Large intestine (tissue), 3 donors: ENCODE measurements around the gene NTM. TPM values are rescaled to one million over a fixed set of nuclear protein-coding genes. Genes with fewer than 3 reads are reported as not detected.

Source experiments
- DNase-seq, 2 donors: peaks; one replicate each; pipeline versions ENCODE4 v3.0.0 to v3.0.0-alpha.2; 2013
- H3K27ac ChIP-seq: one replicate; pipeline ENCODE4 v1.5.1; 2013; ENCODE audit warnings: low read length
- H3K27me3 ChIP-seq: 2 replicates; pipeline ENCODE4 v1.6.1; 2013; ENCODE audit warnings: low read length; ENCODE audit not compliant: control insufficient read depth, insufficient read depth
- H3K36me3 ChIP-seq: 2 replicates; pipeline ENCODE4 v1.6.1; 2013; ENCODE audit warnings: low read length; ENCODE audit not compliant: control insufficient read depth, insufficient read depth
- H3K4me1 ChIP-seq: one replicate; pipeline ENCODE4 v1.6.1; 2013; ENCODE audit warnings: low read length; ENCODE audit not compliant: control insufficient read depth, insufficient read depth
- H3K4me3 ChIP-seq: one replicate; pipeline ENCODE4 v1.5.1; 2013; ENCODE audit warnings: low read length
- H3K9me3 ChIP-seq: one replicate; pipeline ENCODE4 v1.6.1; 2013; ENCODE audit warnings: mild to moderate bottlenecking, low read depth, low read length, moderate library complexity; ENCODE audit not compliant: control insufficient read depth
- WGBS: methylation state at CpG from one replicate; pipeline ENCODE4 v1.1.5; 2013; ENCODE audit warnings: low lambda C conversion rate; ENCODE audit not compliant: insufficient coverage; 5-methylcytosine and 5-hydroxymethylcytosine counted together
- polyA plus RNA-seq: library from polyadenylated mRNA; unstranded; fragments of 120-200 nt; gene quantifications from one replicate; pipeline ENCODE4 v1.2.1, GENCODE V29; 2013

The NTM gene
- polyA plus RNA-seq, 1 donor, result 17.2 TPM

DNA sequence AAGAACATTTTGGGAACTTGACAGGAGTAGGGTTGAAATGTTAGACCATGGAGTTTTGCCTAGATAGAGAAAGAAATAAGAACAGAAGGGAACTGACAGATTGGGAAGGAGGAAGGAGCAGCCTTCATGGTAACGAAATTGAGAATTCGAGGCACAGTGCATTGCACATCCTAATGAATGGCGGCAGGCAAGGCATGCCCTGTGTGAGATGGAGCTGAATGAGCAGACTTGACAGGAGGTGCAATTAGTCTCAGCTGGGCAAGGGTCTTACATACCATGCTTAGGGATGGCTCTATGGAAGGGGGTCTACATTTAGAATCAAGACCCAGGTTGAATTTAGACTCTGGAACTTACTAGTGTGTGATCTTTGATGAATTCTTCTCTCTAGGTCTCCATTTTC is 25.0 kb upstream of the NTM start:
- Histone ChIP-seq H3K36me3 (no peaks in the 10 kb centered on the region), H3K27ac (no peak overlapping the region), H3K9me3 (no peaks in the 10 kb centered on the region), H3K27me3 (no peaks in the 10 kb centered on the region), H3K4me3 (no peak overlapping the region), H3K4me1 (no peaks in the 10 kb centered on the region)
- no peak for DNase-seq
- 60% methylated on average over 1 of the region's 3 CpGs for WGBS

DNA sequence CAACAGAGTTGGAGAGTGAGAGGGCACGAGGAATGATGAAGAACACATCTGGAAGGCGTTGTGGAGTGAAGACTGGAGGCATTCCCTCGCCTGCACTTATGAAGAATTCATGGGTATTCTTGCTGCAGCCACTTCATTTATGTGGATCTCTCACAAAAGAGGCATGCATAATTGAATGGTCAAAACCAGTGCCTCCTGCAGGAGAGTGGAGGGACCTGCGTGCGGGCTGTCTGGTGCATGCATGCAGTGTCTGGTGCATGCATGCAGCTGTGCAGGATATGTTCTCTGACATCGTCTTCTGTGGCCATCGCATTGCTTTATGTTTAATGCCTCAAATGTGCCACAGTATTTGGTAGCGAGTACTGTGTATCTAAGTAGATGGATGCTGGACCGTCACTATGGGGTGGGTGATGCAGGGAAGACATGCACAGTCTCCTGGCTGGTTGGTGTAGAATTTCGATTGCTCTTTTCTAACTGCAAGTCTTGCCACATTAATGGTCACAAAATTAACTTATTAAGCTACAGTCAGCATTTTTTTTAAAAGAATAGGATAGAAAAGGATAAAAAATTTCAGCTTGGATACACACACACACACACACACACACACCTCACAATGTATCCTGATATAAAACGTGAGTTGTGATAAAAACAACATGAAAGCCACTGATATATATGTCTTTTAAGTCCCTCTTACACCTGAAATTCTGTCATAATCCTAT is 20.9 kb upstream of the NTM start:
- Histone ChIP-seq H3K4me1 (no peaks in the 10 kb centered on the region), H3K27me3 (no peaks in the 10 kb centered on the region), H3K27ac (no peak overlapping the region), H3K4me3 (no peak overlapping the region), H3K36me3 (no peaks in the 10 kb centered on the region), H3K9me3 (no peaks in the 10 kb centered on the region)
- no peak for DNase-seq
- no CpG with 5 or more reads among the region's 11 CpGs for WGBS

DNA sequence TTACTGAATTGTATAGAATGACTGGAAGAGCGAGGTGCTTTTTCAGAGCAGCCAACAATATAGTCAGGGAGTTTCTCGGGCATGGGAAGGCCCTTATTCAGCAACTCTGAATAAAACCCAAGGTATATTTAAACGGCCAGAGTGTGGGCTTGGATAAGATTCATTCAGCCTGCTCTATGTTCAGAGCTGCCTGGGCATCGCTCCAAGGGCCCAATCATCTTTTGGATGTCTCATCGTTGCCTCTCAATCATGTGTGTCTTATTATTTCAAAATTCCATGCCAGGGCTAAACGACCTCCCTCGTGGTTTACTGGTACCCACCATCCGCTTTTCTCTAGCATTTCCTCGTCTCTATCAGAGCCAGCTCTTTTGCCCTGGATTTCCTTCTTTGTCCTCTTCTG is 19.5 kb upstream of the NTM start:
- Histone ChIP-seq H3K36me3 (no peaks in the 10 kb centered on the region), H3K9me3 (no peaks in the 10 kb centered on the region), H3K27me3 (no peaks in the 10 kb centered on the region), H3K4me3 (no peak overlapping the region), H3K27ac (no peak overlapping the region), H3K4me1 (no peaks in the 10 kb centered on the region)
- 100% methylated on average over 4 of the region's 9 CpGs for WGBS
- DNase-seq, result no peak

DNA sequence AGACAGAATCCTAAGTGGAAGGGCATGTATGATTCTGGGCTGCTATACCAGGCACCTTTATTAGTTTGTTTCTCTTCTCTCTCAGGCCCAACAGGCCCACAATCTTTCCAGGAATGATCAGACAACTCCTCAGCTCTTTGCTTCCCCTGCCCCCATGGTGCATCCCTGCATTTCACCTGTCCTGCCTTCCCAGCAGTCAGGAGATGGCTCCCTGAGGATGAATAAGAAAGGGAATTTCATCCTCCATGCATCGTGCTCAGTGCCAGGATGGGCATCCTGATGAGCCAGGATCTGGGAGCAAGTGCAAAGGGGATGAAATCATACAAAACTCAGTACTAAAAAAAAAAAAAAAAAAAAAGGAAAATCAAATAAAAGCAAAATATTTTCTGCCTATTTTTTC is 18.6 kb upstream of the NTM start:
- Histone ChIP-seq H3K4me1 (no peaks in the 10 kb centered on the region), H3K27me3 (no peaks in the 10 kb centered on the region), H3K4me3 (no peak overlapping the region), H3K36me3 (no peaks in the 10 kb centered on the region), H3K9me3 (no peaks in the 10 kb centered on the region), H3K27ac (no peak overlapping the region)
- DNase-seq, result no peak
- no CpG with 5 or more reads among the region's 1 CpG for WGBS

DNA sequence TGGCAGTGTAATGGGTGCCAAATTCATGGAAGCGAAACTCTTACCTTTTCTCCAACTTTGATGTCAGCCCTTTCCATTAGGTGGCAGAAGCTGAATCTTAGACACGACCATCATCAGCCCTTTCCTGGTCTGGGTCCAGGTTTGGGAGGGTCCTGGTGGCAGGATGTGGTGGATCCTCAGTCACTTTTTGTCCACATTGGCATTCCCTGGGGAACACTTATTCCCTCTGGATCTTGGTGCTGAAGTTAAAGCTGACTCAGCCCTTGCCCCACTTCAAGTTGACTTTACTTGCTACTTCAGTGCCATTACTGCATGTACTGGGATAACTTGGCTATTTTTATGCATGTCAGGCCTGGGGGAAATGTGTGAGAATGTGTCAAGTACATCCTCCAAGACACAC is 16.6 kb upstream of the NTM start:
- no peaks in the 10 kb centered on the region for H3K9me3 ChIP-seq
- no CpG with 5 or more reads among the region's 2 CpGs for WGBS
- no peaks in the 10 kb centered on the region for H3K4me1 ChIP-seq
- no peaks in the 10 kb centered on the region for H3K27me3 ChIP-seq
- H3K36me3 ChIP-seq, result no peaks in the 10 kb centered on the region
- no peak overlapping the region for H3K27ac ChIP-seq
- no peak overlapping the region for H3K4me3 ChIP-seq
- DNase-seq, result no peak

DNA sequence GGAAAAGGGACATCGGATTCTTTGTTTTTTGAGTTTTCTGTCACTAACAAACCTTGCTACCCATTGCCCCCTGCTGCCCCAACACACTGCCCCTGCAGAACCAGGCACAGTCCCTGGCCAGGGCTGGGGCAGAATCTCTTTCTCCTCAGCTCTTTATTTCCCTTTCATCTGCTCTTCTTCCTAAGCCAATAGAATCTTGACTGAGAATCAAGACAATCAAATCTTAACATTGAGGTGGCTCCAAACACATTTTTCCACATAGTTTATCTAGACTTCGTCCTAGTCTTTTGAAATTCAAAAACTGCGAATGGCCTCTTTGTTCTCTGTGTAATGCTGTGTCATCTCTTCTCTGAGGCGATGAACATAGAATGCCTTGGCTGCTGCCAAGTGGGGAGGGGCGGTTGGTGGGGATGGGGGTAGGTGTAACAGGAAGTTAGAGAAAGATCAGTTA is 16.1 kb upstream of the NTM start:
- H3K9me3 ChIP-seq, result no peaks in the 10 kb centered on the region
- H3K27me3 ChIP-seq, result no peaks in the 10 kb centered on the region
- H3K36me3 ChIP-seq, result no peaks in the 10 kb centered on the region
- no peak overlapping the region for H3K27ac ChIP-seq
- H3K4me3 ChIP-seq, result no peak overlapping the region
- no peaks in the 10 kb centered on the region for H3K4me1 ChIP-seq
- WGBS, result no CpG with 5 or more reads among the region's 5 CpGs
- no peak for DNase-seq

DNA sequence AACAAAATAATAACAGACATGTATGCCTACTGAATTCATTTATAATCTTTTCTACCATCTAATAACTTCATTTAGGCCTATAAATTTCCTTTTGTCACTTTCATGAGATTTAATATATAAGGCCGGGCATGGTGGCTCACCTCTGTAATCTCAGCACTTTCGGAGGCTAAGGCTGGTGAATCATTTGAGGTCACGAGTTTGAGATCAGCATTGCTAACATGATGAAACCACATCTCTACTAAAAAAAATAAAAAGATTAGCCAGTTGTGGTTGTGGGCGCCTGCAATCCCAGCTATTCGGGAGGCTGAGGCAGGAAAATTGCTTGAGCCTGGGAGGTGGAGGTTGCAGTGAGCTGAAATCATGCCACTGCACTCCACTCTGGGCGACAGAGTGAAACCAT is 14.2 kb upstream of the NTM start:
- no peak for DNase-seq
- Histone ChIP-seq H3K36me3 (no peaks in the 10 kb centered on the region), H3K27ac (no peak overlapping the region), H3K4me3 (no peak overlapping the region), H3K27me3 (no peaks in the 10 kb centered on the region), H3K4me1 (no peaks in the 10 kb centered on the region), H3K9me3 (no peaks in the 10 kb centered on the region)
- WGBS, result 100% methylated on average over 1 of the region's 6 CpGs

DNA sequence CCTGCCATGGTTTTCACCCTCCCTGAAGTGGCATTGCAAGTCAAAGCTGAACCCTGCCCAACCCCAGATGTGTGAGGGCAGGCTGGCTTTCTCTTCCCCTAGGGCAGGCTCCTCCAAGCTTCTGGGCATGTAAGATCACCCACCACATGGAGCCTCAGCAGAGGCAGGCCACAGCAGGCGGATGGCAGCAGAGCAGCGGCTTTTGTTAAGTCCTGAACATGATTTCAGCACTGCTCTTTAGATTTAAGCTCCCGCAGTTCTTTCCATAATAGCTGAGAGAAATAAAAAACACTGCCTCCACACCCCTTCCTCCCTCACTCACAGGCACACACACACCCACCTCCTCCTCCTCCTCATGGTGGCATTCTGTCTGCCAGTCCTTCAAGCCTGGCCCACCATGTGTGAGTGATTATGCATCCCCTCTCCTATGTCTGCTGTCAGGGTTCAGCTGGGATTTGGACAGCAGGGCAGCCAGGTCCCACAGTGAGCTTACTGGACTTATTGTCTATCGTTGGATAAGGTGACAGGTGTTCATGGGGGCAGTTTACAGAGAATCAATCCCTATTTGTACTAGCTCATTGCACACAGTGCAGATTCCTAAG is 5.0 kb upstream of the NTM start:
- WGBS, result no CpG with 5 or more reads among the region's 4 CpGs
- no peaks in the 10 kb centered on the region for H3K36me3 ChIP-seq
- DNase-seq, result no peak
- no peak overlapping the region for H3K27ac ChIP-seq
- H3K4me1 ChIP-seq, result no peaks in the 10 kb centered on the region
- H3K4me3 ChIP-seq, result no peak overlapping the region
- no peaks in the 10 kb centered on the region for H3K9me3 ChIP-seq
- peaks cover 6% of the 10 kb centered on the region for H3K27me3 ChIP-seq

DNA sequence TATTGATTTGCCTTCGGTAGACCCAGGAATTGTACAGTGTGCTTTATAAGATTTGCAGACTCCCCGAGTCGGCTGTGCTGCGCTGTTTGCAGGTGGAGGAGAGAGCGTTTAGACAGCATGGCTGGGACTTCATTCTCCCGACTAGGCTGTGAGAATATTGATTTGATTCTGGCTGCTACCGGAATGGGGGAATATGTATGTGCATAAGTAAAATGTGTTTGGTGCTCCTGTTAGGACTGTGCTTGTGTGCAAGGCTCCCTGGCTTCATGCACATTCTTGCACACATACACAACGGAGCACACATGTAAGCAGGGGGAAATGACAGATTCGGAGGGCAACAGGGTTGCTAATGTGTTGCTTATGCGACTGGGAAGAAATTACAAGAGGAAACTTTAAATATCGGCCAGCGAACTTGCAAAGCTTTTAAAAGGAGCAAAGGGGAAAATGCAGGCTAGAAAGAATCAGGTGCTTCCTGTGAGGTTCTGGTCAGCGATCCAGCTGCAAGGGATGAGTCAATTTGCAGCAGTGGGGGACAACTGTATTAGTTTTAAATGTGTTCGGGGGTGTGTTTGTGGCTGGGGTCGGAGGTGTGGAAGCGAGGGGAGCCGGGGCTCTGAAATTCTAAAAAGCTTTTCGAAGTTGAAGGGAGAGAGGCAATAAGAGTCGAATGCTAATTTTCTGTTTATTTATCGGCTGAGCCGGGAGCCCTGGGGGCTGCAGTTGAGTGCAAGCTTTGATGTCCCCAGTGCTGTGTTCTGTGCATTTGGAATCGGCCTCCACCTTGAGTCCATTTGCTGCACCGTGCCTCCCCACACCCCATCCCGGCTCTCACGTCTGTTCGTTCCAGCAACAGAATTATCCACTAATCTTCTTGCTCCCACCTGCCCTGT is 731 bp downstream of the NTM start:
- H3K36me3 ChIP-seq, result no peaks in the 10 kb centered on the region
- no peaks in the 10 kb centered on the region for H3K9me3 ChIP-seq
- 17% methylated on average over 10 of the region's 26 CpGs for WGBS
- H3K4me3 ChIP-seq, result no peak overlapping the region
- no peaks in the 10 kb centered on the region for H3K4me1 ChIP-seq
- H3K27me3 ChIP-seq, result peaks cover 51% of the 10 kb centered on the region
- DNase-seq, result no peak
- H3K27ac ChIP-seq, result no peak overlapping the region

DNA sequence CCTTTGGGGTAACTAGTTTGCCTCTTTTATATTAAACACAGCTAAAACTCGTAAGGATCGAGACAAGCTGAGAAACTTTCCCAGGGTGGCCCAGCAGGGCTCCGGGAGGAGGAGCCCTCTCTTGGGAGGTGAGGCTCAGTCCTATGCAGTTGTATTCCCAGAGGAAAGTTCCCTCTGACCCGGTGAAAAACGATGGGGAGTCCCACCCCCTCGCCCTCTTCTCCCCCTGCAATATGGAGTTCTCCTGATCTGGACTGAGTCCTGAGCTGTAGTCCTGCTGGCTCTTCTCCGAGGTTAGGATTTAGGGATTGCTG is 1.3 kb downstream of the NTM start:
- WGBS, result no CpG with 5 or more reads among the region's 7 CpGs
- Histone ChIP-seq H3K4me1 (no peaks in the 10 kb centered on the region), H3K4me3 (no peak overlapping the region), H3K36me3 (no peaks in the 10 kb centered on the region), H3K27me3 (peaks cover 53% of the 10 kb centered on the region), H3K27ac (no peak overlapping the region), H3K9me3 (no peaks in the 10 kb centered on the region)
- no peak for DNase-seq
